Neural cell (in vitro differentiated cells): ENCODE data around the gene LHPP.

Source experiments
- CTCF ChIP-seq: fragments of 450-650 bp; IDR thresholded peaks from 2 replicates; pipeline ENCODE4 v1.5.1; 2014; ENCODE audit warnings: antibody characterized with exemption, mild to moderate bottlenecking, moderate library complexity; ENCODE audit not compliant: poor library complexity, severe bottlenecking
- EZH2 ChIP-seq: fragments of 200-600, 300-800 bp; shearing (Covaris generic), sonication (generic); IDR thresholded peaks from 2 replicates; pipeline ENCODE4 v1.6.1; 2014; ENCODE audit warnings: antibody characterized with exemption, low read length, borderline replicate concordance, mild to moderate bottlenecking; ENCODE audit not compliant: insufficient read depth, poor library complexity, severe bottlenecking
- POLR2AphosphoS5 ChIP-seq: IDR thresholded peaks from 2 replicates; pipeline ENCODE4 v1.6.1; 2012
- RAD21 ChIP-seq: fragments of 450-650 bp; conservative IDR thresholded peaks from 2 replicates; pipeline ENCODE4 v1.6.1; 2014; ENCODE audit warnings: antibody characterized with exemption, mild to moderate bottlenecking, moderate library complexity
- REST ChIP-seq: IDR thresholded peaks from 2 replicates; pipeline ENCODE4 v1.6.1; 2012; ENCODE audit warnings: borderline replicate concordance

GRCh38 chr10:124565565-124566221 lies 104.1 kb downstream of the LHPP start:
- no peak for TF ChIP-seq CTCF
- TF ChIP-seq RAD21 = no peak
- no peak for TF ChIP-seq REST
- no peak for TF ChIP-seq EZH2
- no peak for TF ChIP-seq POLR2AphosphoS5
